HCT116 (cell line): ENCODE results near the gene KIF7. TPM values are rescaled to one million over a fixed set of nuclear protein-coding genes. Genes with fewer than 3 reads are reported as not detected.

Experiments used
- ATAC-seq: fragments of 200-7000 bp; cut with Tn5 transposase; 2 replicates; pipeline ENCODE4 v1.9.1; 2020; ENCODE audit warnings: mild to moderate bottlenecking, moderate library complexity
- BruUV-seq: library from RNA; stranded (reverse); fragments of 400-500 nt; replicated peaks from 2 replicates; lab custom pipeline; 2021; lab: Mats Ljungman, UMichigan
- CTCF ChIA-PET: fragments of 300-600 bp; sonication (Branson Sonifier 250); formaldehyde crosslinking; loops from one replicate; lab custom pipeline; 2021; ENCODE audit warnings: antibody characterized with exemption; lab: Charles Lee
- POLR2A ChIA-PET: fragments of 300-600, 350-600 bp; sonication (Branson Sonifier 250); formaldehyde crosslinking; loops from one replicate; lab custom pipeline; 2021; ENCODE audit warnings: antibody characterized with exemption; lab: Charles Lee
- RAD21 ChIA-PET, 2 experiments: fragments of 300-600 bp; sonication (Branson Sonifier 250); formaldehyde crosslinking; loops; one replicate each; lab custom pipeline; 2023; ENCODE audit warnings: low total read pairs in 2 of 2; ENCODE audit not compliant: uncharacterized antibody in 2 of 2, unreplicated experiment in 2 of 2, low non-redundant PET in 1 of 2; lab: Charles Lee
- DNase-seq: peaks from one replicate; pipeline ENCODE4 v3.0.0-alpha.2; 2010; ENCODE audit warnings: low read depth, low spot score
- H2AFZ ChIP-seq: fragments of 200-600 bp; shearing (Covaris generic), sonication (generic); 2 replicates; pipeline ENCODE4 v1.6.1; 2017; ENCODE audit warnings: low read depth, mixed run types, mixed read lengths, antibody characterized with exemption, low read length; ENCODE audit not compliant: poor library complexity, severe bottlenecking
- H3K27ac ChIP-seq: 2 replicates; pipeline ENCODE4 v1.5.1; 2012; ENCODE audit warnings: low read depth, low read length
- H3K27me3 ChIP-seq: fragments of 200-600 bp; sonication (generic); 2 replicates; pipeline ENCODE4 v1.6.1; 2016; ENCODE audit warnings: mixed run types, low read length, mixed read lengths; ENCODE audit not compliant: insufficient read depth
- H3K36me3 ChIP-seq, 2 experiments: fragments of 200-500 bp in 1 of 2; fragments of 200-600 bp in 1 of 2; sonication (Bioruptor generic) in 1 of 2; sonication (generic) in 1 of 2; 2 replicates each; pipeline versions ENCODE4 v1.5.1 to v1.6.1; 2014 to 2016; ENCODE audit warnings: low read length in 2 of 2, inconsistent platforms in 1 of 2, mixed read lengths in 1 of 2, mixed run types in 1 of 2; ENCODE audit not compliant: insufficient read depth in 2 of 2, control insufficient read depth in 1 of 2
- H3K4me1 ChIP-seq, 2 experiments: fragments of 200-600 bp in 1 of 2; sonication (generic) in 1 of 2; 2 replicates each; pipeline versions ENCODE4 v1.5.1 to v1.6.1; 2012 to 2017; ENCODE audit warnings: low read length in 2 of 2, inconsistent platforms in 1 of 2, mild to moderate bottlenecking in 1 of 2, mixed read lengths in 1 of 2, mixed run types in 1 of 2, moderate library complexity in 1 of 2; ENCODE audit not compliant: insufficient read depth in 2 of 2, control insufficient read depth in 1 of 2
- H3K4me2 ChIP-seq: fragments of 200-600 bp; sonication (generic); 2 replicates; pipeline ENCODE4 v1.6.1; 2017; ENCODE audit warnings: mixed run types, low read length, mixed read lengths
- H3K4me3 ChIP-seq, 2 experiments: fragments of 200-600 bp in 1 of 2; sonication (generic) in 1 of 2; replicated peaks in 1 of 2; 2 replicates each; pipeline ENCODE4 v1.5.1; 2011 to 2016; ENCODE audit warnings: low read length in 2 of 2, control low read depth in 1 of 2, low read depth in 1 of 2, mild to moderate bottlenecking in 1 of 2, mixed read lengths in 1 of 2, mixed run types in 1 of 2
- H3K79me2 ChIP-seq: fragments of 200-600 bp; sonication (generic); 2 replicates; pipeline ENCODE4 v1.6.1; 2017; ENCODE audit warnings: mild to moderate bottlenecking, mixed run types, low read length, moderate library complexity, mixed read lengths; ENCODE audit not compliant: insufficient read depth
- H3K9ac ChIP-seq: fragments of 200-600 bp; sonication (generic); 2 replicates; pipeline ENCODE4 v1.6.1; 2016; ENCODE audit warnings: low read length, mixed read lengths
- H3K9me2 ChIP-seq: fragments of 200-600 bp; sonication (generic), shearing (Covaris generic); 2 replicates; pipeline ENCODE4 v1.6.1; 2017; ENCODE audit warnings: mixed run types, mild to moderate bottlenecking, moderate library complexity; ENCODE audit not compliant: insufficient read depth
- H3K9me3 ChIP-seq, 2 experiments: fragments of 200-500 bp in 1 of 2; fragments of 200-600 bp in 1 of 2; sonication (Bioruptor generic) in 1 of 2; sonication (generic) in 1 of 2; 2 replicates each; pipeline ENCODE4 v1.6.1; 2014 to 2017; ENCODE audit warnings: low read length in 2 of 2, mixed read lengths in 2 of 2, inconsistent platforms in 1 of 2, low read depth in 1 of 2, mild to moderate bottlenecking in 1 of 2, mixed run types in 1 of 2, moderate library complexity in 1 of 2; ENCODE audit not compliant: control insufficient read depth in 1 of 2, insufficient read depth in 1 of 2
- H4K20me1 ChIP-seq: fragments of 200-600 bp; sonication (generic), shearing (Covaris generic); 2 replicates; pipeline ENCODE4 v1.6.1; 2017; ENCODE audit warnings: mixed run types, mild to moderate bottlenecking, moderate library complexity; ENCODE audit not compliant: insufficient read depth
- CBX3 ChIP-seq: IDR thresholded peaks from 2 replicates; pipeline ENCODE4 v1.6.1; 2012; ENCODE audit warnings: low read depth
- CEBPB ChIP-seq: IDR thresholded peaks from 2 replicates; pipeline ENCODE4 v1.6.1; 2012; ENCODE audit warnings: low read depth
- EGR1 ChIP-seq: IDR thresholded peaks from 2 replicates; pipeline ENCODE4 v1.6.1; 2012; ENCODE audit warnings: low read depth
- ELF1 ChIP-seq: IDR thresholded peaks from 2 replicates; pipeline ENCODE4 v1.6.1; 2012; ENCODE audit warnings: low read depth, borderline replicate concordance
- EZH2 ChIP-seq: fragments of 200-600 bp; sonication (generic); IDR thresholded peaks from 2 replicates; pipeline ENCODE4 v1.6.1; 2017; ENCODE audit warnings: antibody characterized with exemption, mixed run types
- FOSL1 ChIP-seq: IDR thresholded peaks from 2 replicates; pipeline ENCODE4 v1.6.1; 2012; ENCODE audit warnings: low read depth
- JUND ChIP-seq: IDR thresholded peaks from 2 replicates; pipeline ENCODE4 v1.6.1; 2012
- POLR2A ChIP-seq: IDR thresholded peaks from 2 replicates; pipeline ENCODE4 v1.7.0; 2011; ENCODE audit warnings: borderline replicate concordance; ENCODE audit not compliant: insufficient read depth, insufficient read length; ENCODE audit errors: extremely low read depth
- POLR2AphosphoS5 ChIP-seq: IDR thresholded peaks from 2 replicates; pipeline ENCODE4 v1.6.1; 2011; ENCODE audit warnings: mild to moderate bottlenecking, low read depth, low read length, moderate library complexity
- SP1 ChIP-seq: IDR thresholded peaks from 2 replicates; pipeline ENCODE4 v1.6.1; 2012; ENCODE audit warnings: low read depth
- SRF ChIP-seq: IDR thresholded peaks from 2 replicates; pipeline ENCODE4 v1.6.1; 2012; ENCODE audit warnings: low read depth
- TCF7L2 ChIP-seq: IDR thresholded peaks from 2 replicates; pipeline ENCODE4 v1.7.0; 2011; ENCODE audit warnings: borderline replicate concordance, inconsistent platforms; ENCODE audit not compliant: insufficient read depth, insufficient read length; ENCODE audit errors: extremely low read depth
- YY1 ChIP-seq: IDR thresholded peaks from 2 replicates; pipeline ENCODE4 v1.6.1; 2011; ENCODE audit warnings: low read length, low read depth, moderate library complexity, mild to moderate bottlenecking; ENCODE audit not compliant: insufficient replicate concordance; ENCODE audit errors: extremely low read depth
- ZFX ChIP-seq: fragments of 450-650 bp; IDR thresholded peaks from 2 replicates; pipeline ENCODE4 v1.6.1; 2017
- ZNF274 ChIP-seq: fragments of 200-500 bp; sonication (Bioruptor generic); IDR thresholded peaks from 2 replicates; pipeline ENCODE4 v1.6.1; 2014; ENCODE audit warnings: mild to moderate bottlenecking, low read depth, low read length, inconsistent platforms
- intact Hi-C: fragments of 100-400 bp; cut with micrococcal nuclease; formaldehyde crosslinking; loops from 2 replicates; pipeline ENCODE4 v1.10.0; 2022
- total RNA-seq: library from RNA; stranded (reverse); gene quantifications from one replicate; pipeline ENCODE4 v1.2.1, GENCODE V29; 2021; ENCODE audit not compliant: unreplicated experiment
- TF ChIP-seq, protein P1 (sequence below), 3 experiments: fragments of 200-600 bp in 1 of 3; sonication (generic) in 1 of 3; IDR thresholded peaks in 2 of 3; conservative IDR thresholded peaks in 1 of 3; 2 replicates each; pipeline ENCODE4 v1.5.1; 2012 to 2017; ENCODE audit warnings: low read depth in 2 of 3, low read length in 2 of 3, antibody characterized with exemption in 1 of 3, borderline replicate concordance in 1 of 3, control low read depth in 1 of 3, mild to moderate bottlenecking in 1 of 3, mixed read lengths in 1 of 3, mixed run types in 1 of 3, moderate library complexity in 1 of 3; ENCODE audit not compliant: insufficient read depth in 1 of 3
- TF ChIP-seq, protein P2 (sequence below): IDR thresholded peaks from 2 replicates; pipeline ENCODE4 v1.6.1; 2012; ENCODE audit warnings: low read depth
- TF ChIP-seq, protein P3 (sequence below): IDR thresholded peaks from 2 replicates; pipeline ENCODE4 v1.6.1; 2012
- TF ChIP-seq, protein P4 (sequence below): IDR thresholded peaks from 2 replicates; pipeline ENCODE4 v1.6.1; 2012

KIF7 gene
- total RNA-seq, 1 experiment from 2014 or later, result 0.12 TPM

DNA sequence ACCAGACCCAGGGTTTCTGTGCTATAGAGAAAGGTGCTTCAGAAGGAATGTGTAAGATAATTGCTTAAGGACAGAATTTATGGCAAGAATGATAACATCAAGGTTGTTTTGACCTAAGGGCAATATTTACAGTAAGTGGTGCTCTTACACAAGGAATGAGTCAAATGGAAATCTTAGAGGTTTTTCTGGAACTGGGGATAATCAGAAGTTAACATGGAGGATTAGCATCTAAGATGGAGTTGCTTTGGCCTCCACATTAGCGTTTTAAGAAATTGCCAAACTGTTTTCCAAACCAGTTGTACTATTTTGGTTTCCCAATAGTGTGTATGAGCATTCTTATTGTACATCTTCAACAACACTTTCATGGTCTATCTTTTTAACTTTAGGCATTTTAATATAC lies 38.4 kb upstream of the KIF7 start:
- no peak for DNase-seq

More for the DNA sequence above, 38.4 kb upstream of the KIF7 start:
- ChIA-PET POLR2A (no interaction called here), RAD21 (no interaction called here), CTCF (no interaction called here)
- BruUV-seq, result no TSS peak
- Histone ChIP-seq H3K4me3 (no peak overlapping the region), H3K27me3 (no peaks in the 10 kb centered on the region), H3K9me2 (no peaks in the 10 kb centered on the region), H3K4me2 (no peak overlapping the region), H3K36me3 (no peaks in the 10 kb centered on the region), H3K4me1 (peaks cover 7 to 13% of the 10 kb centered on the region in 2 experiments), H2AFZ (no peak overlapping the region), H4K20me1 (no peaks in the 10 kb centered on the region), H3K79me2 (no peaks in the 10 kb centered on the region), H3K9ac (no peak overlapping the region), H3K9me3 (no peaks in the 10 kb centered on the region), H3K27ac (no peak overlapping the region)
- intact Hi-C loops, result no loop called here
- ATAC-seq, result no peak
- TF ChIP-seq EGR1 (no peak), CBX3 (no peak), POLR2AphosphoS5 (no peak), ZFX (no peak), FOSL1 (no peak), POLR2A (no peak), JUND (no peak), ELF1 (no peak), SP1 (no peak), TCF7L2 (no peak), ZNF274 (no peak), SRF (no peak), CEBPB (no peak), EZH2 (no peak), YY1 (no peak)
- TF ChIP-seq, protein P1, sequence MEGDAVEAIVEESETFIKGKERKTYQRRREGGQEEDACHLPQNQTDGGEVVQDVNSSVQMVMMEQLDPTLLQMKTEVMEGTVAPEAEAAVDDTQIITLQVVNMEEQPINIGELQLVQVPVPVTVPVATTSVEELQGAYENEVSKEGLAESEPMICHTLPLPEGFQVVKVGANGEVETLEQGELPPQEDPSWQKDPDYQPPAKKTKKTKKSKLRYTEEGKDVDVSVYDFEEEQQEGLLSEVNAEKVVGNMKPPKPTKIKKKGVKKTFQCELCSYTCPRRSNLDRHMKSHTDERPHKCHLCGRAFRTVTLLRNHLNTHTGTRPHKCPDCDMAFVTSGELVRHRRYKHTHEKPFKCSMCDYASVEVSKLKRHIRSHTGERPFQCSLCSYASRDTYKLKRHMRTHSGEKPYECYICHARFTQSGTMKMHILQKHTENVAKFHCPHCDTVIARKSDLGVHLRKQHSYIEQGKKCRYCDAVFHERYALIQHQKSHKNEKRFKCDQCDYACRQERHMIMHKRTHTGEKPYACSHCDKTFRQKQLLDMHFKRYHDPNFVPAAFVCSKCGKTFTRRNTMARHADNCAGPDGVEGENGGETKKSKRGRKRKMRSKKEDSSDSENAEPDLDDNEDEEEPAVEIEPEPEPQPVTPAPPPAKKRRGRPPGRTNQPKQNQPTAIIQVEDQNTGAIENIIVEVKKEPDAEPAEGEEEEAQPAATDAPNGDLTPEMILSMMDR (IDR thresholded peaks at IDR 0.05 in 2 of 3, conservative IDR thresholded peaks at IDR 0.05 in 1 of 3; ENCODE audit: borderline replicate concordance in 1 of 3, insufficient read depth in 1 of 3, low read depth in 2 of 3, low read length in 2 of 3), result no peak
- TF ChIP-seq, protein P2, sequence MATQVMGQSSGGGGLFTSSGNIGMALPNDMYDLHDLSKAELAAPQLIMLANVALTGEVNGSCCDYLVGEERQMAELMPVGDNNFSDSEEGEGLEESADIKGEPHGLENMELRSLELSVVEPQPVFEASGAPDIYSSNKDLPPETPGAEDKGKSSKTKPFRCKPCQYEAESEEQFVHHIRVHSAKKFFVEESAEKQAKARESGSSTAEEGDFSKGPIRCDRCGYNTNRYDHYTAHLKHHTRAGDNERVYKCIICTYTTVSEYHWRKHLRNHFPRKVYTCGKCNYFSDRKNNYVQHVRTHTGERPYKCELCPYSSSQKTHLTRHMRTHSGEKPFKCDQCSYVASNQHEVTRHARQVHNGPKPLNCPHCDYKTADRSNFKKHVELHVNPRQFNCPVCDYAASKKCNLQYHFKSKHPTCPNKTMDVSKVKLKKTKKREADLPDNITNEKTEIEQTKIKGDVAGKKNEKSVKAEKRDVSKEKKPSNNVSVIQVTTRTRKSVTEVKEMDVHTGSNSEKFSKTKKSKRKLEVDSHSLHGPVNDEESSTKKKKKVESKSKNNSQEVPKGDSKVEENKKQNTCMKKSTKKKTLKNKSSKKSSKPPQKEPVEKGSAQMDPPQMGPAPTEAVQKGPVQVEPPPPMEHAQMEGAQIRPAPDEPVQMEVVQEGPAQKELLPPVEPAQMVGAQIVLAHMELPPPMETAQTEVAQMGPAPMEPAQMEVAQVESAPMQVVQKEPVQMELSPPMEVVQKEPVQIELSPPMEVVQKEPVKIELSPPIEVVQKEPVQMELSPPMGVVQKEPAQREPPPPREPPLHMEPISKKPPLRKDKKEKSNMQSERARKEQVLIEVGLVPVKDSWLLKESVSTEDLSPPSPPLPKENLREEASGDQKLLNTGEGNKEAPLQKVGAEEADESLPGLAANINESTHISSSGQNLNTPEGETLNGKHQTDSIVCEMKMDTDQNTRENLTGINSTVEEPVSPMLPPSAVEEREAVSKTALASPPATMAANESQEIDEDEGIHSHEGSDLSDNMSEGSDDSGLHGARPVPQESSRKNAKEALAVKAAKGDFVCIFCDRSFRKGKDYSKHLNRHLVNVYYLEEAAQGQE, result no peak
- TF ChIP-seq, protein P3, sequence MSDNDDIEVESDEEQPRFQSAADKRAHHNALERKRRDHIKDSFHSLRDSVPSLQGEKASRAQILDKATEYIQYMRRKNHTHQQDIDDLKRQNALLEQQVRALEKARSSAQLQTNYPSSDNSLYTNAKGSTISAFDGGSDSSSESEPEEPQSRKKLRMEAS, result no peak
- TF ChIP-seq, protein P4, sequence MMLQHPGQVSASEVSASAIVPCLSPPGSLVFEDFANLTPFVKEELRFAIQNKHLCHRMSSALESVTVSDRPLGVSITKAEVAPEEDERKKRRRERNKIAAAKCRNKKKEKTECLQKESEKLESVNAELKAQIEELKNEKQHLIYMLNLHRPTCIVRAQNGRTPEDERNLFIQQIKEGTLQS, result no peak
